Right cardiac atrium (tissue), 5 donors: ENCODE measurements around the gene APBB2. TPM values are rescaled to one million over a fixed set of nuclear protein-coding genes. Genes with fewer than 3 reads are reported as not detected.

Experiments
- ATAC-seq, 2 donors: fragments of 200-7000 bp; cut with Tn5 transposase; one replicate each; pipeline versions ENCODE4 v1.8.0 to v1.9.1; 2020; ENCODE audit warnings: moderate library complexity in 2 of 2, mild to moderate bottlenecking in 1 of 2
- DNase-seq, 3 donors: peaks; one replicate each; pipeline ENCODE4 v3.0.0-alpha.2; 2020
- H3K27ac ChIP-seq: one replicate; pipeline ENCODE4 v1.5.1; 2013; ENCODE audit warnings: mild to moderate bottlenecking, low read length, control low read depth, moderate library complexity
- H3K27me3 ChIP-seq: one replicate; pipeline ENCODE4 v1.6.1; 2013; ENCODE audit not compliant: control insufficient read depth, insufficient read depth
- H3K4me1 ChIP-seq: one replicate; pipeline ENCODE4 v1.6.1; 2013; ENCODE audit warnings: low read length; ENCODE audit not compliant: control insufficient read depth, insufficient read depth
- H3K4me3 ChIP-seq: one replicate; pipeline ENCODE4 v1.5.1; 2013; ENCODE audit warnings: low read length, control low read depth
- H3K9me3 ChIP-seq: one replicate; pipeline ENCODE4 v1.6.1; 2013; ENCODE audit warnings: low read length; ENCODE audit not compliant: control insufficient read depth
- WGBS: extraction: QIAGEN DNeasy Blood & Tissue Kit; methylation state at CpG from one replicate; pipeline ENCODE4 v1.1.7; 2013; 5-methylcytosine and 5-hydroxymethylcytosine counted together
- intact Hi-C, 4 donors: fragments of 100-400 bp; cut with DNase I; formaldehyde crosslinking; loops; one replicate each; pipeline versions ENCODE4 v1.11.0 to v1.14.0; 2022 to 2023
- polyA plus RNA-seq: library from polyadenylated mRNA; stranded (reverse); fragments of 200-250 nt; gene quantifications from one replicate; pipeline ENCODE4 v1.2.3, GENCODE V29; 2013
- total RNA-seq, 4 donors: library from RNA; stranded (reverse); fragmentation: NEBNext Ultra II Directional; extraction: Animal tissue kit (Norgen Biotek cat#: 25700); gene quantifications; one replicate each; pipeline ENCODE4 v1.2.1, GENCODE V29; 2021
- donor health status: healthy with polysubstance abuse.
- donor health status: DM: no; HTN: yes; CAD: no.
- donor health status: DM: no; HTN: no; CAD: no.
- donor health status: DM: no; HTN: yes; CAD: no; lungs with severe emphysema.
- donor health status: DM: yes; HTN: yes; CAD: no.

The APBB2 gene
- total and polyA plus RNA-seq, 5 donors, result 12.7 to 46.2 (median 37.0) TPM

DNA sequence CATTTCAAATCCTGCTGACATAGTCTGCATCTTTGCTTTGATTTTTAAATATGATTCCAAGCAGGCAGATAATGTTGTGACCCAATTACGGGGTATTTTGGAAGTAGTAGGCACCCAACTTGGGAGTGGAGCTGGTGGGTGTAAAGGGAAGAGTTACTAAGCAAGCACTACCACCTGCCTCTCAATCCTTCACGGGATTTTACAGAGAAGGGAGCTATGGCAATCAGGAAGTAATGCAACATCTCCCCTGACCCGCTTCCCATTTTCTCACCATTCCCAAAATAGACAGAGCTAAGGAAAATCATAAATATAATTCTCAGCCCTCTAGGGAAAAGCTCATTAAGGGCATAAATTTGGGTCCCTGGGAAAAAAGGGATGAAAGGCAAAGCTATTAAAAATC, 9.2 kb downstream of the APBB2 start:
- H3K4me3 ChIP-seq, result no peak overlapping the region
- H3K4me1 ChIP-seq, result peaks cover 13% of the 10 kb centered on the region
- H3K27ac ChIP-seq, result no peak overlapping the region
- DNase-seq (no peak), ATAC-seq (no peak)
- 37% methylated on average over 3 of the region's 3 CpGs for WGBS
- no peaks in the 10 kb centered on the region for H3K27me3 ChIP-seq
- intact Hi-C loops, result loop anchor here in 2 of 4 donors (10.0 kb wide), 1 partner anchor 60 kb away; no protein-coding TSS in a partner anchor
- H3K9me3 ChIP-seq, result no peaks in the 10 kb centered on the region

DNA sequence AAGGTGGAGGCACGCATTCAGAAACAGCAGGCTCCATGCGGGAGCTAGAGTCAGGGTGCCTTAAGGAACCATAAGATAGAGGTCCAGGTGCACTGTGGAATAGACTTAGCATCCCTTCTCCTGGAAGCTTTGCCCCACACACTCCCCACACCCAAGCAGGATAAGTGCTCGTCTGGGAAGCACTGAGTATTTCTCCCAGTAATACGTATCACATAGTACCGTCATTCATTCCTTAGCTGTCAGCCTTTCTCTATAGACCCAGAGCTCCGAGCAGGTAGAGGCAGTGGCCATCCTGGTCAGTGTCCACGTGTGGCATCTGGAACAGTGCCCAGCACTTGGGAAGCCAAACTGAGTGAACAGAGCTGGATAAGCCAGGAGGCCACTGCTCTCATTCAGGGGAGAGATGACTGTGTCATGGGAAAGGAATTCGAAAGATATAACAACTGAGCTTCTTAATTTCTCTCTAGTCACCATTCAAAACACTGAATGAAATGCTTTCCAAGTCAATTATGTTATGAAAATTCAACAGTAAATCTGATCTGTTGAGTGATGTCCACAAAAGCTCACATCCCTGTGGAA, 9.9 kb downstream of the APBB2 start:
- DNase-seq (peak; percentile 38 to 80 (median 79)), ATAC-seq (peak; percentile 71 to 75)
- no peaks in the 10 kb centered on the region for H3K27me3 ChIP-seq
- H3K4me3 ChIP-seq, result no peak overlapping the region
- peaks cover 13% of the 10 kb centered on the region for H3K4me1 ChIP-seq
- intact Hi-C loops, result loop anchor here in 2 of 4 donors (10.0 kb wide), 1 partner anchor 60 kb away; no protein-coding TSS in a partner anchor
- 63% methylated on average over 8 of the region's 8 CpGs for WGBS
- H3K9me3 ChIP-seq, result no peaks in the 10 kb centered on the region
- H3K27ac ChIP-seq, result peak overlapping the region; percentile 42

GRCh38 chr4:41203841-41204240, 10.5 kb downstream of the APBB2 start:
- Histone ChIP-seq H3K27ac (peak overlapping the region; percentile 33), H3K4me1 (peaks cover 11% of the 10 kb centered on the region), H3K9me3 (no peaks in the 10 kb centered on the region), H3K27me3 (no peaks in the 10 kb centered on the region), H3K4me3 (no peak overlapping the region)
- ATAC-seq (no peak), DNase-seq (no peak)
- 77% methylated on average over 6 of the region's 6 CpGs for WGBS
- intact Hi-C loops, result loop anchor here in 2 of 4 donors (10.0 kb wide), 1 partner anchor 59 kb away; no protein-coding TSS in a partner anchor

GRCh38 chr4:41202820-41203568, 11.3 kb downstream of the APBB2 start:
- ATAC-seq (no peak), DNase-seq (no peak)
- peaks cover 13% of the 10 kb centered on the region for H3K4me1 ChIP-seq
- no peak overlapping the region for H3K4me3 ChIP-seq
- WGBS, result 51% methylated on average over 4 of the region's 4 CpGs
- H3K9me3 ChIP-seq, result no peaks in the 10 kb centered on the region
- no peaks in the 10 kb centered on the region for H3K27me3 ChIP-seq
- intact Hi-C loops, result loop anchor here in 2 of 4 donors (10.0 kb wide), 1 partner anchor 58 kb away; no protein-coding TSS in a partner anchor
- H3K27ac ChIP-seq, result peak overlapping the region; percentile 33

DNA sequence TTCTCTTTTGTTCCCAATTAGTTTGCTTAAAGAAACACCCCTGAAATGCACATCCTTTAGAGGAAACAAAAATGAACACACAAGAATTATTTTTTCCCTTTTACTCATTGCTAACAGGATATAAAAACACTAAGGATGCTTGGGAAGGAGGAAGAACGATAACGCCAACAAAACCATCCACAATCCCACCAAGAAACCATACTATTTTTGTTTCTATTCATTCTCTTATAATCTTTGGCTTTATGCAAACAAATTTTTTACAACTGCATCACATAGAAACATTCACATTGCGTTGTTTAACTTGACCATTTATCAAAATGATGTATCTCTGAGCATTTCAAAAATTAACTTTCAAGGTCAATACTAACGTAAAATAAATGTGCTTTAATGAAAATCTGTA, 12.0 kb downstream of the APBB2 start:
- H3K4me3 ChIP-seq, result no peak overlapping the region
- intact Hi-C loops, result loop anchor here in 2 of 4 donors (10.0 kb wide), 1 partner anchor 58 kb away; no protein-coding TSS in a partner anchor
- H3K27ac ChIP-seq, result no peak overlapping the region
- 48% methylated on average over 4 of the region's 4 CpGs for WGBS
- H3K4me1 ChIP-seq, result peaks cover 13% of the 10 kb centered on the region
- DNase-seq (no peak), ATAC-seq (no peak)
- H3K27me3 ChIP-seq, result no peaks in the 10 kb centered on the region
- H3K9me3 ChIP-seq, result no peaks in the 10 kb centered on the region

GRCh38 chr4:41200486-41201017, 13.8 kb downstream of the APBB2 start:
- ATAC-seq (no peak), DNase-seq (no peak)
- intact Hi-C loops, result loop anchor here in 2 of 4 donors (10.0 kb wide), 1 partner anchor 56 kb away; no protein-coding TSS in a partner anchor
- no peak overlapping the region for H3K27ac ChIP-seq
- WGBS, result 73% methylated on average over 4 of the region's 4 CpGs
- H3K27me3 ChIP-seq, result no peaks in the 10 kb centered on the region
- H3K4me1 ChIP-seq, result peaks cover 11% of the 10 kb centered on the region
- no peak overlapping the region for H3K4me3 ChIP-seq
- H3K9me3 ChIP-seq, result no peaks in the 10 kb centered on the region

GRCh38 chr4:41199788-41200187, 14.6 kb downstream of the APBB2 start:
- ATAC-seq (no peak), DNase-seq (no peak)
- 83% methylated on average over 3 of the region's 3 CpGs for WGBS
- intact Hi-C loops, result loop anchor here in 2 of 4 donors (10.0 kb wide), 1 partner anchor 55 kb away; no protein-coding TSS in a partner anchor
- Histone ChIP-seq H3K4me1 (peaks cover 14% of the 10 kb centered on the region), H3K9me3 (no peaks in the 10 kb centered on the region), H3K4me3 (no peak overlapping the region), H3K27me3 (no peaks in the 10 kb centered on the region), H3K27ac (no peak overlapping the region)

- 92% methylated on average over 2 of the region's 2 CpGs for WGBS
- intact Hi-C loops, result no loop called here
- Histone ChIP-seq H3K4me1 (peaks cover 10% of the 10 kb centered on the region), H3K9me3 (no peaks in the 10 kb centered on the region), H3K4me3 (no peak overlapping the region), H3K27me3 (no peaks in the 10 kb centered on the region), H3K27ac (no peak overlapping the region)
- ATAC-seq (no peak), DNase-seq (no peak)
These were observed 16.3 kb downstream of the APBB2 start for GRCh38 chr4:41197996-41198395.

- peaks cover 10% of the 10 kb centered on the region for H3K4me1 ChIP-seq
These were observed 16.8 kb downstream of the APBB2 start for GRCh38 chr4:41197495-41197894.

GRCh38 chr4:41196633-41197332, 17.6 kb downstream of the APBB2 start:
- no peak overlapping the region for H3K4me3 ChIP-seq
- 69% methylated on average over 6 of the region's 6 CpGs for WGBS
- ATAC-seq (no peak), DNase-seq (no peak)
- H3K27me3 ChIP-seq, result no peaks in the 10 kb centered on the region
- H3K4me1 ChIP-seq, result peaks cover 10% of the 10 kb centered on the region
- intact Hi-C loops, result no loop called here
- no peak overlapping the region for H3K27ac ChIP-seq
- H3K9me3 ChIP-seq, result no peaks in the 10 kb centered on the region

More at GRCh38 chr4:41197495-41197894, 16.8 kb downstream of the APBB2 start:
- 81% methylated on average over 3 of the region's 3 CpGs for WGBS
- no peak for DNase-seq
- Histone ChIP-seq H3K4me3 (no peak overlapping the region), H3K9me3 (no peaks in the 10 kb centered on the region), H3K27me3 (no peaks in the 10 kb centered on the region), H3K27ac (no peak overlapping the region)
- intact Hi-C loops, result no loop called here
- no peak for ATAC-seq
